Cardiac fibroblast (primary cell): ENCODE results near the gene ZBTB38.
A peak's percentile ranks its signal among the peaks of the same experiment; 100 is the strongest.

Experiments used
- DNase-seq, 2 donors: peaks; one replicate each; pipeline versions ENCODE4 v3.0.0 to v3.0.0-alpha.2; 2010; ENCODE audit warnings: low read depth in 2 of 2
- H3K4me3 ChIP-seq, 2 donors: replicated peaks in 1 of 2; 1 replicate in 1 of 2; 2 replicates in 1 of 2; pipeline ENCODE4 v1.5.1; 2011; ENCODE audit warnings: low read depth in 2 of 2, low read length in 2 of 2, mild to moderate bottlenecking in 2 of 2, moderate library complexity in 1 of 2
- CTCF ChIP-seq: IDR thresholded peaks from one replicate; pipeline ENCODE4 v1.5.1; 2011; ENCODE audit warnings: low read depth, mild to moderate bottlenecking, low read length, inconsistent platforms

Gene ZBTB38

GRCh38 chr3:141401095-141401494 is 32.8 kb downstream of the ZBTB38 start:
- no peak overlapping the region for H3K4me3 ChIP-seq
- TF ChIP-seq CTCF, result no peak
- DNase-seq, result peak in 1 of 2 donors; percentile 60

- DNase-seq, result peak in 1 of 2 donors; percentile 61
- no peak for TF ChIP-seq CTCF
- H3K4me3 ChIP-seq, result peak overlapping the region; percentile 15 to 56
Observed at GRCh38 chr3:141401573-141402475, 33.5 kb downstream of the ZBTB38 start.

- peak; percentile 69 to 75 for DNase-seq
- no peak for TF ChIP-seq CTCF
- H3K4me3 ChIP-seq, result peak overlapping the region; percentile 34 to 56
Observed at GRCh38 chr3:141402476-141403171, 34.3 kb downstream of the ZBTB38 start.

- no peak overlapping the region for H3K4me3 ChIP-seq
- no peak for TF ChIP-seq CTCF
- DNase-seq, result no peak
Observed at GRCh38 chr3:141403576-141403975, 35.3 kb downstream of the ZBTB38 start.

- DNase-seq, result peak in 1 of 2 donors; percentile 91
- TF ChIP-seq CTCF, result no peak
- no peak overlapping the region for H3K4me3 ChIP-seq
Observed at GRCh38 chr3:141405025-141405424, 36.7 kb downstream of the ZBTB38 start.

- TF ChIP-seq CTCF, result no peak
- H3K4me3 ChIP-seq, result no peak overlapping the region
- peak in 1 of 2 donors; percentile 60 for DNase-seq
Observed at GRCh38 chr3:141405591-141405990, 37.3 kb downstream of the ZBTB38 start.
